Ascending aorta (tissue), 2 donors: ENCODE data around the gene CELA3B. TPM values are rescaled to one million over a fixed set of nuclear protein-coding genes. Genes with fewer than 3 reads are reported as not detected.
"Not testable (repeated sequence)": the region's sequence is repeated elsewhere in the genome, so short reads cannot be mapped to it uniquely, and the experiment has no call there.

Source experiments
- DNase-seq, 2 donors: peaks; one replicate each; pipeline ENCODE4 v3.0.0-alpha.2; 2019; ENCODE audit warnings: low spot score in 2 of 2
- H3K27ac ChIP-seq, 2 donors: fragments of 200-600 bp; sonication (generic); one replicate each; pipeline ENCODE4 v1.5.1; 2016 to 2017; ENCODE audit warnings: mild to moderate bottlenecking in 1 of 2
- H3K27me3 ChIP-seq: fragments of 200-600 bp; sonication (generic); one replicate; pipeline ENCODE4 v1.5.1; 2017
- H3K36me3 ChIP-seq, 2 donors: fragments of 200-600 bp; sonication (generic); one replicate each; pipeline ENCODE4 v1.5.1; 2016
- H3K4me1 ChIP-seq, 2 donors: fragments of 200-600 bp; sonication (generic); one replicate each; pipeline ENCODE4 v1.5.1; 2016 to 2017; ENCODE audit warnings: mild to moderate bottlenecking in 1 of 2
- H3K4me3 ChIP-seq, 2 donors: fragments of 200-600 bp; sonication (generic); one replicate each; pipeline ENCODE4 v1.5.1; 2016 to 2017; ENCODE audit warnings: mild to moderate bottlenecking in 1 of 2
- H3K9me3 ChIP-seq, 2 donors: fragments of 200-600 bp; sonication (generic); one replicate each; pipeline ENCODE4 v1.5.1; 2016
- intact Hi-C: fragments of 100-400 bp; cut with DNase I; formaldehyde crosslinking; loops from one replicate; pipeline ENCODE4 v1.15.1; 2023
- total RNA-seq: library from RNA; depleted of rRNA; stranded (reverse); fragments of >200 nt; gene quantifications from one replicate; pipeline ENCODE4 v1.1.0, GENCODE V29; 2016
- TF ChIP-seq, protein P1 (sequence below), 3 experiments: fragments of 200-600 bp in 2 of 3; fragments of 450-650 bp in 1 of 3; sonication (generic) in 2 of 3; IDR thresholded peaks; one replicate each; pipeline ENCODE4 v1.5.1; 2016 to 2019; ENCODE audit warnings: antibody characterized with exemption in 3 of 3, mild to moderate bottlenecking in 1 of 3, moderate library complexity in 1 of 3

CELA3B gene
- total RNA-seq, 1 donor from 2014 or later = not detected

DNA sequence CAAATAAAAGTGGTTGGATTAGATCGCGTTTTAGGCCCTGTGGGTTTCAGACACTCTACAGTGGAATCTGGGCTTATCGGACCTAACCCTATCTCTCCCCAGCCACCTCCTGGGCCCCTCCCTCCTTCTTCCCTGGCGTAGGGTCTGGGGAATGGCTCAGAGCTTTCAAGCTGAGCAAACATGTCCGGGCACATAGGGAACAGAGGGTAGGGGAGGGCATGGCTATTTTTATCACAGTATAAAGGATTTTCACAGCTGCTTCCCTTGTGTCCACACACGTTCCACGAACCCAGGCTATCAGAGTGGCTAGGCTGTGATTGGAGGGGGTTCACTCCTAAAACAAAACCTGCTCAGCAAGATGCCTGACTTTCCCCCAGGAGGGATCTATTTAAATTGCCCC is 22.8 kb downstream of the CELA3B start:
- DNase-seq, H3K4me3 ChIP-seq, H3K27me3 ChIP-seq, H3K4me1 ChIP-seq, intact Hi-C loops, H3K36me3 ChIP-seq, H3K27ac ChIP-seq, H3K9me3 ChIP-seq: not testable (repeated sequence)

GRCh38 chr1:22001409-22001808 is 24.6 kb downstream of the CELA3B start, which contains the start of gene CELA3A:
Gene CELA3A (plus strand): TSS chr1:22001657. CDS start chr1:22001675, 18 bp downstream.
- Histone ChIP-seq H3K4me3 (no peak within 1 kb of the TSS), H3K4me1 (no peaks in the 10 kb centered on the region), H3K36me3 (no peaks in the 10 kb centered on the region), H3K27ac (no peak within 1 kb of the TSS), H3K9me3 (no peaks in the 10 kb centered on the region), H3K27me3 (no peaks in the 10 kb centered on the region)
- DNase-seq = no peak
- TF ChIP-seq, protein P1, sequence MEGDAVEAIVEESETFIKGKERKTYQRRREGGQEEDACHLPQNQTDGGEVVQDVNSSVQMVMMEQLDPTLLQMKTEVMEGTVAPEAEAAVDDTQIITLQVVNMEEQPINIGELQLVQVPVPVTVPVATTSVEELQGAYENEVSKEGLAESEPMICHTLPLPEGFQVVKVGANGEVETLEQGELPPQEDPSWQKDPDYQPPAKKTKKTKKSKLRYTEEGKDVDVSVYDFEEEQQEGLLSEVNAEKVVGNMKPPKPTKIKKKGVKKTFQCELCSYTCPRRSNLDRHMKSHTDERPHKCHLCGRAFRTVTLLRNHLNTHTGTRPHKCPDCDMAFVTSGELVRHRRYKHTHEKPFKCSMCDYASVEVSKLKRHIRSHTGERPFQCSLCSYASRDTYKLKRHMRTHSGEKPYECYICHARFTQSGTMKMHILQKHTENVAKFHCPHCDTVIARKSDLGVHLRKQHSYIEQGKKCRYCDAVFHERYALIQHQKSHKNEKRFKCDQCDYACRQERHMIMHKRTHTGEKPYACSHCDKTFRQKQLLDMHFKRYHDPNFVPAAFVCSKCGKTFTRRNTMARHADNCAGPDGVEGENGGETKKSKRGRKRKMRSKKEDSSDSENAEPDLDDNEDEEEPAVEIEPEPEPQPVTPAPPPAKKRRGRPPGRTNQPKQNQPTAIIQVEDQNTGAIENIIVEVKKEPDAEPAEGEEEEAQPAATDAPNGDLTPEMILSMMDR (IDR thresholded peaks at IDR 0.05) = no peak
- intact Hi-C loops = no loop called here

- DNase-seq, intact Hi-C loops, H3K36me3 ChIP-seq, H3K4me1 ChIP-seq, H3K27ac ChIP-seq, H3K27me3 ChIP-seq, H3K9me3 ChIP-seq, H3K4me3 ChIP-seq: not testable (repeated sequence)
Observed at GRCh38 chr1:22002461-22002860, 25.6 kb downstream of the CELA3B start.

- DNase-seq, H3K27ac ChIP-seq, H3K9me3 ChIP-seq, intact Hi-C loops, H3K36me3 ChIP-seq, H3K4me3 ChIP-seq, H3K4me1 ChIP-seq, H3K27me3 ChIP-seq: not testable (repeated sequence)
Observed at GRCh38 chr1:22002875-22003274, 26.1 kb downstream of the CELA3B start.

- H3K36me3 ChIP-seq, H3K27me3 ChIP-seq, intact Hi-C loops, H3K9me3 ChIP-seq, H3K27ac ChIP-seq, DNase-seq, H3K4me1 ChIP-seq, H3K4me3 ChIP-seq: not testable (repeated sequence)
Observed at GRCh38 chr1:22003959-22004358, 27.1 kb downstream of the CELA3B start.

DNA sequence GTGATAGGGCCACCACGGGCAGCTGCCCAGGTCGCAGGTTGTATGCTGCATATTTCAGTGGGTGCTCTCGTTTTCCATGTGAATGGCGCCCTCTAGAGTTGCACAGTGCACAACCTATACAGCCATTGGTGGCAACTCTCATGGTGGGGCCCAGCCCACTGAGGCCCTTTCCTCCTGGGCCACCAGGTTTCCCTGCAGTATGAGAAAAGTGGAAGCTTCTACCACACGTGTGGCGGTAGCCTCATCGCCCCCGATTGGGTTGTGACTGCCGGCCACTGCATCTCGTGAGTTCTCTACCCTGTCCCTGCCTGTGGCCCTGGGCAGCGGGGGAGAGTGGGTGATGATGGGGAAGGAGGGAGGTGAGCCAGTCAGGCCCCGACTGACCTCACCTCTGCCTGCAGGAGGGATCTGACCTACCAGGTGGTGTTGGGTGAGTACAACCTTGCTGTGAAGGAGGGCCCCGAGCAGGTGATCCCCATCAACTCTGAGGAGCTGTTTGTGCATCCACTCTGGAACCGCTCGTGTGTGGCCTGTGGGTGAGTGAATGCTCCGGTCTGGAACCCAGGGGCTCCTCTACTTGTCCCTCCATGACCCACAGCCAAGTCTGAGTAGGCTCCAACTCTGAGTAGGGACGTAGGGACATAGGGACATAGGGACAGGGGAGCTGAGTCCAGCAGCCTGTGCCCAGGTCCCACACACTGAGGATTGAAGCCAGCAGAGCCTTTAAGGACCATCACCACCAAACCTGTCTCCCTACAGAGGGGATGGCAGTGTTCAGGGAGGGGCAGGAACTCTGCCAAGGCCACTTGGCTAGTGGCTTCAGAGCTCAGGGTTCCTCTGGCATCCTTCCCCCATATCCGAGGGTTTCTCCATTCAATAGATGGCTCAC is 28.7 kb downstream of the CELA3B start:
- H3K27ac ChIP-seq, H3K4me1 ChIP-seq, H3K36me3 ChIP-seq, H3K9me3 ChIP-seq, DNase-seq, H3K27me3 ChIP-seq, intact Hi-C loops, H3K4me3 ChIP-seq: not testable (repeated sequence)
- TF ChIP-seq, protein P1 (IDR thresholded peaks at IDR 0.05) = peak in 1 of 3 experiments; percentile 33

- intact Hi-C loops, DNase-seq: not testable (repeated sequence)
Observed at GRCh38 chr1:22006736-22007135, 29.9 kb downstream of the CELA3B start.

GRCh38 chr1:22007262-22007661 is 30.4 kb downstream of the CELA3B start:
- DNase-seq, H3K27ac ChIP-seq, intact Hi-C loops, H3K4me3 ChIP-seq, H3K4me1 ChIP-seq, H3K27me3 ChIP-seq, H3K36me3 ChIP-seq, H3K9me3 ChIP-seq: not testable (repeated sequence)

More at GRCh38 chr1:22006736-22007135, 29.9 kb downstream of the CELA3B start:
- not testable (repeated sequence) for H3K27ac ChIP-seq, H3K4me1 ChIP-seq, H3K4me3 ChIP-seq, H3K27me3 ChIP-seq, H3K36me3 ChIP-seq, H3K9me3 ChIP-seq

GRCh38 chr1:22009566-22009965 is 32.7 kb downstream of the CELA3B start:
- intact Hi-C loops, H3K4me3 ChIP-seq, H3K9me3 ChIP-seq, H3K4me1 ChIP-seq, H3K27me3 ChIP-seq, H3K36me3 ChIP-seq, DNase-seq, H3K27ac ChIP-seq: not testable (repeated sequence)

GRCh38 chr1:22012752-22013151 is 35.9 kb downstream of the CELA3B start:
- DNase-seq, H3K36me3 ChIP-seq, H3K4me3 ChIP-seq, H3K9me3 ChIP-seq, H3K4me1 ChIP-seq, H3K27me3 ChIP-seq, H3K27ac ChIP-seq, intact Hi-C loops: not testable (repeated sequence)

- H3K27ac ChIP-seq, H3K27me3 ChIP-seq, H3K36me3 ChIP-seq, DNase-seq, H3K9me3 ChIP-seq, intact Hi-C loops, H3K4me3 ChIP-seq, H3K4me1 ChIP-seq: not testable (repeated sequence)
Observed at GRCh38 chr1:22014575-22015206, 37.9 kb downstream of the CELA3B start.
